Middle frontal gyrus (tissue), 1 donor: ENCODE results near the gene KRTAP20-4.
A peak's percentile ranks its signal among the peaks of the same experiment; 100 is the strongest.

Experiments
- DNase-seq: peaks from one replicate; pipeline ENCODE4 v3.0.0-alpha.2; 2015; ENCODE audit warnings: low spot score; ENCODE audit errors: extremely low spot score

Gene KRTAP20-4

DNA sequence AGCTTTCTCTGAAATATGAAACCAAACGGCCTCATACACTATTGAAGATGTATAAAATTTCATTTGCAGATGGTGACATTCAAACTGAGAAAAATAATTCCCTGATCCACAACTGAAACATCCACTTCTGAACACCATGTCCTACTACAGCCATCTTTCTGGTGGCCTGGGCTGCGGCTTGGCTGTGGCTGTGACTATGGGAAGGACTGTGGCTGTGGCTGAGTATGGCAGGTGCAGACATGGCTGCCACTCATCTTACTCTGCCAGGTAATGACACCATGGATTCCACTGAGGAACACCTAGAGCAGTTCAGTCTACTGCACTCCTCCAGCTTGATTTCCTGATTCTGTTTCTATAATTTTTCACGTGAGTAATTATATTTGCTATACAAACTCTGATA, at the start of gene KRTAP20-4:
Gene KRTAP20-4, plus strand, starts transcription at position 106 of the 400 bp plus-strand sequence.
- no peak for DNase-seq

DNA sequence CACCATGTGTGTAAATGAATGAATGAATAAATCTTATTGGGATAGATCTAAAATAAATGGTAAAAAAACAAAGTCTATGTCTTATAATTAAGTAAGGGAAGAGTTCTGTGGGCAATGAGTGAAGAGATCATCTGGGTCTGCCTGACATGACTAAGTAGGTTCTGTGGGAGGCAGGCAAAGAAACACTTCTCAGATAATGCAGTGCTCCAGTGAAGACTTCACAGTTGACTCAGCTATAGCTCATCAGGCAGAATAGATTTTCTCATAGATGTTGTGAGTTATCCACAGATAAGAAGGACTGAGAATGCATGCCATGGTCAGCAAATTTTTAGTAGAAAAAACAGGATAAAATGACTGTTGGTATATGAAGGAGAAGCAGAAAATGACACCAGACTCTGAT, 42.7 kb upstream of the KRTAP20-4 start:
- DNase-seq, result no peak

- DNase-seq, result peak; percentile 20
Observed at GRCh38 chr21:30579346-30579745, 41.1 kb upstream of the KRTAP20-4 start.

DNA sequence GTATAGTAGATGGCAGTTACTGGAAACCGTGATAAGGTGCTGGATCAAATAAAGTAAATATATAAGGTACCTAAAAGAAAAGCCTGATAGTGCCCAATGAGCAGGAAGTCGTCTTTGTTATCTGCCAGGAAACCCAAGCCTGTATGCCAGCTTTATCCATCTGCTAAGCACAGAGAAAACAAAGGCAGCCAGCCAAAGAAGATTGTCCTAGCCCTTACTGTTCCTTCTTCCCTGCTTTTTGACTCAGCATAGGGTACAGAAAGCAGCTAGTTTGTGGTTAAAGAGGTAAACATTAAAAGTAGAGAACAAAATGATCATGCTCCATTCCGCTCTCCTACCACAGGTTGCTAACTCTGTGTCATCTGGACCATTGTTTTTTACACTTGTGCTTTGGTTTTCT, 40.3 kb upstream of the KRTAP20-4 start:
- no peak for DNase-seq

GRCh38 chr21:30582870-30583269, 37.6 kb upstream of the KRTAP20-4 start:
- DNase-seq, result no peak

- no peak for DNase-seq
Observed at GRCh38 chr21:30590297-30590696, 30.1 kb upstream of the KRTAP20-4 start, which contains the start of gene KRTAP22-2. Gene KRTAP22-2, minus strand, starts transcription at chr21:30590397.

- no peak for DNase-seq
Observed at GRCh38 chr21:30592140-30592539, 28.3 kb upstream of the KRTAP20-4 start, which contains the start of gene KRTAP6-3. Gene KRTAP6-3, plus strand, starts transcription at chr21:30592440. Its CDS starts 6 bp downstream, at chr21:30592446.

- DNase-seq, result no peak
Observed at GRCh38 chr21:30598802-30599201, 21.6 kb upstream of the KRTAP20-4 start, which contains the start of gene KRTAP6-2. Gene KRTAP6-2, minus strand, starts transcription at chr21:30598902. Its CDS starts 28 bp downstream, at chr21:30598874.

GRCh38 chr21:30600787-30601186, 19.6 kb upstream of the KRTAP20-4 start, which contains the start of gene KRTAP22-1:
Gene KRTAP22-1, plus strand, starts transcription at chr21:30601087.
- no peak for DNase-seq

GRCh38 chr21:30605968-30606367, 14.5 kb upstream of the KRTAP20-4 start:
- no peak for DNase-seq

DNA sequence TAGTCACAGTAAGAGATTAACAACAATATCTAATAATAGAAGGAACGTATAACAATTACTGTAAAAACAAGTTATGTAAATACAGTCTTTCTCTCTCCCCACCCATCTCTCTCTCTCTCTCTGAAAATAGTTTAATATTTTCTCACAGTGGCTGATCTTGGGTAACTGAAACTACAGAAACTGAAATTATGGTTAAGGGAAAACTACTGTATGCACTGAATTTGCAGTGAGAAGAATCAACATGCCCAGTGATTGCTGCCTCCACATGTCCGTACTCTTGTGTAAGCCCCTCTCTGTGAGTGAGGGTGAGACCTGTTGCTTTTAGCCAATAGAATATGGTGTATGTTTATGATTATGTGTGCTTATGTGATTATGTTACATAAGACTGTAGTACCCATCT, 8.3 kb upstream of the KRTAP20-4 start:
- no peak for DNase-seq

DNA sequence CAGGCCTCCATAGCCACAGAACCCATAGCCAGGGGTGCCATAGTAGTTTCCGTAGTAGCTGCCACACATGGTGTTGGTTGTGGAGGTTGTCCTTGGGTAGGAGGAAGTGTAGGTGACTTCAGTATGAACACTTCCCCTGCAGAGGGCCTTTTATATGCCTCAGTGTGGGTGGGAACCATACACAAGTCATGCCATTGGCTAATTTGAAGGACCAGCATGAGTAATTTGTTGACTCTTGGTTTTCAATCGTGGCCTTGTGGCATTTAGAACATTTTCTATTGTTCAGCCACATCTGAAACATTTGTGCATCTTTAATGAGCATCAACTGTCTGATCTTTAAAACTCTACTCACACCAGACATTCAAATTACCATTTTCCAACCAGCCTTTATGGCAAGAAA, 6.6 kb upstream of the KRTAP20-4 start, which contains the start of gene KRTAP6-1:
Gene KRTAP6-1, minus strand, starts transcription at position 95 of the 400 bp plus-strand sequence. Its CDS starts 26 bp downstream, at position 69.
- DNase-seq, result no peak

DNA sequence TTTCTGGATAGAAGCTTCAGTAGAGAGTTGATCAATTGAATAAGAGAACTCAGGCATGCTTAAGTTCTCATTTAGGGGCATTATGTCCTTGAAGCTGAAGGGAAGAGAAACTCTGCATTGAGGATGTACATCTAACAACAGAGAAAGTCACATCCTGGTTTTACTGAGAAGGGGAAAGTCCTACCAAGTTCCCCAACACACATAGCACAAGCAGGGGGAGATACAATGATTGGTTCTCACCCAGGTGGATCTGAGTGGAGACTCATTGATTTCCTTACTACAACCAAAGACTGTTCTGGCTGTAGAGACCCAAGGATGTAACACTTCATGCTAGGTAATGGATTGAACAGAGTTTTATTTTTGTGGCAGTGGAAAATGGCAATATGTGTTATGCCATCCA, 5.2 kb upstream of the KRTAP20-4 start:
- DNase-seq, result no peak

DNA sequence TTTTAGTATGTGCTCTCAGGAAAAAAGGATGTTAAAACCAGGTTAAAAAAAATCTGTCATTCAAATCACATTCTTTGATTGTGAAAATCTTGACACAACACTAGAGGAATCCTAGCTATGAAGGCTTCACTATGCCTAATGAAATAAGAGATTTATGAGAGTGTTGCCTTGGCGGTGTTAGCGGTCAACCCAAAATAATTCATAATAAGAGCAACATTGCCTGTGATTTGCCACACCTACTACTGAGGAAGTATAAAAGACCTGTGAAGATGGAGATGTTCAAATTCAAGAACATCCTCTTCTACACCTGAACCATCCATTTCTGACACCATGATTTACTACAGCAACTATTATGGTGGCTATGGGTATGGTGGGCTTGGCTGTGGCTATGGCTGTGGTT, 4.3 kb upstream of the KRTAP20-4 start, which contains the start of gene KRTAP20-1:
Gene KRTAP20-1, plus strand, starts transcription at position 301 of the 400 bp plus-strand sequence. Its CDS starts 30 bp downstream, at position 331.
- DNase-seq, result no peak

GRCh38 chr21:30620080-30620479, 347 bp upstream of the KRTAP20-4 start:
- DNase-seq, result no peak

DNA sequence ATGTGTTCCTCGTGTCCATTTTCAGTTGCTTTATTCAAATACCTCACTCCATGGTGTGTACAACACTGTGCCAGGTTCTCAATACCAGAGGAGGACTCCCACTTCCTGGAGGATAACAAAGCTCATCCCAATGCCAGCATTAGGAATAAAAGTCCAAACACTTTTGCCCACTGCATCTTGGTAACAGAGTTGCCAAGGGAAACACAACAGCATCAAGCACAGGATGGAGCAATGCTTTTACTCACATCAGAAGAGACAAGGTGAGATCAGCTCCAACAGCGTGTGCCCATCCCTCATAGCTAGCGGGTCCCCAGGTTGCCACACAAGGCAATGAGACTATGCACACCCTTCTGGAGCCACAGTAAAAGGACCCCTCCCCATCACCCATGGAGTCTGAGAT, 2.9 kb downstream of the KRTAP20-4 start:
- DNase-seq, result no peak

GRCh38 chr21:30625449-30626165, 5.2 kb downstream of the KRTAP20-4 start:
- DNase-seq, result no peak

GRCh38 chr21:30628109-30628508, 7.7 kb downstream of the KRTAP20-4 start:
- DNase-seq, result no peak

DNA sequence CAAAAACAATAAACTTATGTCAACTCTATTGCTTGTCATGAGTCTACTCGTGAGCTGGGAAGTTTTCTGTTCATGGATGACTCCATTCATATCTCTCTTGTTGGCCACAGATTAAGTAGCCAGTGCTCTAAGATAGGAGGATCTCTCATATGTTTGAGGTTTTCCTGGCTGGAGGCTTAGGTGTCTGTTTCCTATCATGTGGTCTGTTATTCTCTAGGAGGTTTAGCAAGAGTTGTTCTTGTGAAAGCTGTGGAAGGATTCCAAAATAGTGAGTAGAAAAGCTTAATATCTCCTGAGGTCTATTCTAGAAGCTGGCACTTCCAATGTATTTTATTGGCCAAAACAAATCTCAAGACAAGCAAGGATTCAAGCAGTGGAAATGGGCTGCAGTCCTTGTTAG, 8.8 kb downstream of the KRTAP20-4 start:
- DNase-seq, result no peak

- no peak for DNase-seq
Observed at GRCh38 chr21:30634906-30635305, 14.5 kb downstream of the KRTAP20-4 start, which contains the start of gene KRTAP20-2. Gene KRTAP20-2, plus strand, starts transcription at chr21:30635206. Its CDS starts 58 bp downstream, at chr21:30635264.

DNA sequence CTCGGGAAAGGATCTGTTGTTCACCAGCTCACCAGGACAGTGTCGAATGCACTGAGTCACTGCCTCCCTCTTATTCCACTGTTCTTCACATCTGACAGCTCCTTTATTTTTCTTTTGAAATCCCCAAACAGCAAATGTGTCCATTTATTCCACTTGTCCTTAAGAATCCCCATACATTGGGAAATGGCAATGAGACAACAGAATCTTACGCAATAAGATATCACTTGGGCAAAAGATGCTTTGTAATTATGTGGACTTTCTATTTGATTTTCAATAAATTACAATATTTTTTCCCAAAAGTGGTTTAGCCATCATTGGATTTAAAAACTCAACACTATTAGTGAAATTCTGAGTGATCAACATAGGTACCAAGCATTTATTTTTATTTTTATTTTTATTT, 18.3 kb downstream of the KRTAP20-4 start:
- DNase-seq, result no peak

DNA sequence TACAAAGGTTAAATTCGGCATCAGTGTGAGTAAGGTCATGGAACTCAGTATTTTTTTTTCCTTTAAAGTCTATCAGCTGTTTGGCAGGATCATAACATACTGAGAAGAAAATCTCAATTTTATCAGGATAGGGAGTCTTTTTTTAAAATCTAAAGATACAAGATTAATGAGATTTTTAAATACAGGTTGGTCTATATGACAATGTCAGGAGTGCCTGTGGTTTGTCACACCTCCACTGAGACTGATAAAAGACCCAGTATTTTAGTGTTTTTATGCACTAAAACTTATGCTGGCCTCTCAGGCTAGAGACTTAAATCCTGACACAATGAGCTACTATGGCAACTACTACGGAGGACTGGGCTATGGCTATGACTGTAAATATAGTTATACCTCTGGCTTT, 22.1 kb downstream of the KRTAP20-4 start, which contains the start of gene KRTAP20-3:
Gene KRTAP20-3, plus strand, starts transcription at position 301 of the 400 bp plus-strand sequence.
- no peak for DNase-seq
